T47D (cell line): ENCODE measurements around the gene EMC1.
"Not testable (repeated sequence)": the region's sequence is repeated elsewhere in the genome, so short reads cannot be mapped to it uniquely, and the experiment has no call there.

ENCODE experiments used
- DNase-seq, 2 experiments: peaks; one replicate each; pipeline versions ENCODE4 v3.0.0 to v3.0.0-alpha.2; 2011 to 2012; ENCODE audit warnings: low read depth in 1 of 2, low spot score in 1 of 2
- JUND ChIP-seq: IDR thresholded peaks from 2 replicates; pipeline ENCODE4 v1.6.1; 2012; ENCODE audit warnings: low read depth
- in situ Hi-C: cut with HindIII; loops from 2 replicates; pipeline ENCODE4 v1.10.0; 2016; ENCODE audit warnings: low sequenced_read_pairs, low pct_unique_long_range_greater_than_20kb

EMC1 gene

DNA sequence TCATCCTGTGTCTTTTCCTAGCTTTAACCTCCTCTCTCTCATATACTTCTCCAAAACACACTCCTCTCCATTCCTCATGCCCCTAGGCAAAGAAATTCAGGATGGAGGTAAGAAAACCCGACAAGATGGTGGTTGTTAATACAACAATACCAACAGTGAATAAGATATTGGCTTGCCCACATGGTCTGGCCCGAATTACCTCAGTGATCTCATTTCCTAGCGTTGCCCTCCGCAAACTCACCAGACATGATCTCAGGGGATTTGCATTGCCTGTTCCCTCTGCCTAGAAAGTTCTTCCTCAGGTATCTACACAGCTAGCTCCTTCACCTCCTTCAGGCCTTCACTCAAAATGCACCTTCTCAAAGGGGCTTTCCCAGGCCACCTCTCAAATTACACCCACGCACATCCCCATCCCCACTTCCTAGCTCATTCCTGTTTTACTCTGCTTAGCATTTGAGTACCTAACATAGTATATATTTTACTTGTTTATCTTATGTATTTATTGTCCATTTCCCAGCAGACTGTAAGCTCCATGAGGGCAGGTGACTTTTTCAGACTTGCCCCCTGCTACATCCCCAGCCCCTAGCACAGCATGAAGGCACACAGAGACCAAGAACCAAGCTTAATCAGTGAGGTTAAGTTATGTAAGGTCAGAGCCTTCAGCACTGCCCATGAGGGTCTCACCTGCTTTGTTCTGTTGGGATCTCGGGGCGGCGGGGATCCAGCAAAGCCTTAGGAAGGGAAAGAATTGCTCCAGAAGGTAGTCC is 31.1 kb downstream of the EMC1 start:
- in situ Hi-C loops: no loop called here
- TF ChIP-seq JUND: no peak
- no peak for DNase-seq

DNA sequence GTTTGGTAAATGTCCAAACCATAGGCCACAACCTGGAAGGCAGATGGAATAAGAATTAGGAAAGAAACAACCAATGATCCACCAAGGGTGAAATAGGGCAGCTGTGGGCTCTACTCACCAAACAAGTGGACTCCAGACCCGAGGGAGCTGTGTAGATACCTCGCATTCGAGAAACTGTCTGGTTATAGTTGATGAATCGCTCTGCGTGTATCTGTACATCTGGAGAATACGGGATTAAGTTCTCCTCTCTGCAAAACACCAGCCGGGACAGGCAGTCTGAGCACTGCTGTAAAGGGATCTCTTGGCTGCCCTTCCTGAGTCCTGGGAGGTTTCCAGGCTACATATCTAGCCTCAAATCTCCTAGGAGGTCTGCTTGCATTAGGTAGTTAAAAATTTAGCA is 31.9 kb downstream of the EMC1 start:
- in situ Hi-C loops: no loop called here
- no peak for TF ChIP-seq JUND

DNA sequence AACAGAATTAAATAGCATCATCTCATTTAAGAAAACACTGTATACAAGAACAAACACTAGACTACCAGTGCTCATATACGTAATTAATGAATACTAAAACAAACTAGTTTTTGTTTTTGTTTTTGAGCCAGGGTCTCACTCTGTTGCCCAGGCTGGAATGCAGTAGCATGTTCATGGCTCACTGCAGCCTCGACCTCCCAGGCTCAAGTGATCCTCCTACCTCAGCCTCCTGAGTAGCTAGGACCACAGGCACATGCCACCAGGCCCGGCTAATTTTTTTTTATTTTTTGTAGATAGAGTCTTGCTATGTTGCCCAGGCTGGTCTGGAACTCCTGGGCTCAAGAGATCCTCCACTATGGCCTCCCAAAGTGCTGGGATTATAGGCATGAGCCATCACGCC is 34.7 kb downstream of the EMC1 start:
- in situ Hi-C loops, DNase-seq: not testable (repeated sequence)

More for the DNA sequence above, 31.9 kb downstream of the EMC1 start:
- DNase-seq: no peak

- DNase-seq: no peak
- in situ Hi-C loops: no loop called here
- no peak for TF ChIP-seq JUND
Measured at GRCh38 chr1:19213580-19213979, 37.7 kb downstream of the EMC1 start.

- no peak for DNase-seq
- TF ChIP-seq JUND: no peak
- in situ Hi-C loops: no loop called here
Measured at GRCh38 chr1:19212167-19212566, 39.2 kb downstream of the EMC1 start.

- in situ Hi-C loops: no loop called here
- TF ChIP-seq JUND: no peak
- no peak for DNase-seq
Measured at GRCh38 chr1:19210772-19211549, 40.4 kb downstream of the EMC1 start.

- TF ChIP-seq JUND: no peak
- in situ Hi-C loops: no loop called here
Measured at GRCh38 chr1:19209990-19210771, 41.1 kb downstream of the EMC1 start, which contains the start of gene UBR4. Gene UBR4, minus strand, starts transcription at chr1:19210266. Its CDS starts 18 bp downstream, at chr1:19210248.

DNA sequence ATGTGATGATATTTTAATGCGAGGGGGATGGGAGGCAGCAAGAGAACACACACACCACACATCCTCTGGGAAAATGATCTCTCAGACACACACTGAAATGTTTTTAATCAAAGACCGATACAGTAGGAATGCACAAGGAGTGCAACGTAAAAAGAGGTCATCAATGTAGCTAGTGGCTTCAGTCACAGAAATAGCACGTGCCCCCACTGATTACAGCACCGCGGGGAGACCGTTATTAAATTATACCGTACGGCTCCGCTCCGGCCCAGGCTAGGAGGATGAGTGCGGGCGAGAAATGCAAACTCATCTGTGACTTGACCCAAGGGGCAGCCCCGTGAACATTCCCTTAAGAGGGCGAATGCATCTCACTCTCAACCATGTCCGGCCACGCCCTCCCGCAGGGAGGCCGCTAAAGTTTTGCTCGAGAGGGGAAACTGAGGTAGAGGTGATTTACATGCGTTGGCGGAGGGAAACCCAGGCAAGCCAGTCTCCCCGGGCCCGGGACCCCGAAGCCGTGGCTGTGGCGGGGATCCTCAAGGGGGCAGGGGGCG is 41.8 kb downstream of the EMC1 start:
- in situ Hi-C loops: no loop called here
- DNase-seq: peak in 1 of 2 experiments; percentile 9
- no peak for TF ChIP-seq JUND

More at GRCh38 chr1:19209990-19210771, 41.1 kb downstream of the EMC1 start, which contains the start of gene UBR4:
- DNase-seq: peak; percentile 37 to 94

- in situ Hi-C loops: no loop called here
- DNase-seq: no peak
- no peak for TF ChIP-seq JUND
Measured at GRCh38 chr1:19208710-19209438, 42.5 kb downstream of the EMC1 start.

- no peak for TF ChIP-seq JUND
- in situ Hi-C loops: no loop called here
- DNase-seq: no peak
Measured at GRCh38 chr1:19206947-19207346, 44.4 kb downstream of the EMC1 start.

- no peak for DNase-seq
- in situ Hi-C loops: no loop called here
- no peak for TF ChIP-seq JUND
Measured at GRCh38 chr1:19205845-19206244, 45.5 kb downstream of the EMC1 start.

GRCh38 chr1:19205403-19205802 is 45.9 kb downstream of the EMC1 start:
- no peak for DNase-seq
- TF ChIP-seq JUND: no peak
- in situ Hi-C loops: no loop called here
